ENCODE measurements around the gene ADAMTSL5.

ADAMTSL5 gene

DNA sequence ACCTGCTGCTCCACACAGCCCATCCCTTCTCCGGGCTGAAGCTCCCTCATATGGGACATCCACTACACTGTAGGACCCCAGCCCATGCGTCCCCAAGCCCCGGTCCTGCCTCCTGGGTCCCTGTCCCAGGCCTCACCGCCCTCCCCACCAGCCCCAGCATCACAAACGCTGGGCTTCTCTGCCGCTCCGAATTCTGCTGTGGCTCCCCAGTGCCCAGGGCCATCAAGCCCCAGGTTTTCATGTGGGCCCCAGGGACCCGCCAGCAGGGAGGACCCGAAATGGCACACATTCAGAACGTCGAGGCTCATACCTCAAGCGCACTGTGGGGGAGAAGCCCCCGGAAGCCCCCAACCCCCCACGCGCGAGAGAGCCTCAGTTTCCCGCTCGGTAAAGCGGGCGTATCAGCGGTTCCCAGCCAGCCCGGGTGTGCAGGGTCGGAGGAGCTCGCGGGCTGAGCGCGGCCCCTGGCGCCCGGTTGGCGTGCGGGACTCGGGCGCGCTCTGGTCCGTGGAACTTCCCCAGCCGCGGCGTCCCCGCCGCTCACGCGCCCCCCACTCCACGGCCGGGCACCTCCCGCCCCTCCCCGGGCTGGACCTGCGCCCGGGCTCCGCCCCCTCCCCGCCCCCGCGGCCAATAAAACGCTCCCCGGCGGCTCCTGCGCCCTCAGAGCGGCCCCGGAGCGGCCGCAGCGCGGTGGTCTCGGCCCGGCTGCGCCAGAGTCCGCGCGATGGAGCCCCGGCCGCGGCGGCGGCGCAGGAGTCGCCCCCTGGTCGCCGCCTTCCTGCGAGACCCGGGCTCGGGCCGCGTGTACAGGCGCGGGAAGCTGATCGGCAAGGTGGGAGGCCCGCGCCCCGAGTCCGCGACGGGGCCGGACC is 10.8 kb upstream of the ADAMTSL5 start, which contains the start of gene PLK5:
TSS of gene PLK5 (plus strand) at position 666 of the 875 bp plus-strand sequence. CDS start 2,920 bp downstream, outside the sequence.
- H4K20me1 ChIP-seq (ENCODE audit: insufficient read depth, low read length) = no peaks in the 10 kb centered on the region
- peaks cover 8% of the 10 kb centered on the region; the same call in 1 of the 2 replicates for H3K4me1 ChIP-seq (ENCODE audit: low read length)
- H3K4me3 ChIP-seq (ENCODE audit: low read length) = no peak within 1 kb of the TSS
- no peak within 1 kb of the TSS for H3K9ac ChIP-seq (ENCODE audit: low read length)
- no peaks in the 10 kb centered on the region for H3K79me2 ChIP-seq (ENCODE audit: low read length)
- H3K36me3 ChIP-seq (replicated peaks; ENCODE audit: insufficient read depth, low read length) = no peaks in the 10 kb centered on the region
- no peaks in the 10 kb centered on the region for H3K9me2 ChIP-seq (replicated peaks; ENCODE audit: insufficient read depth, low read length)
- no peak for DNase-seq
- no peaks in the 10 kb centered on the region for H3F3A ChIP-seq (ENCODE audit: insufficient read depth, low read length)
- no peaks in the 10 kb centered on the region for H3K9me3 ChIP-seq (replicated peaks; ENCODE audit: insufficient read depth, low read length)
- H2AFZ ChIP-seq (ENCODE audit: low read length) = no peak within 1 kb of the TSS
- H3K4me2 ChIP-seq (ENCODE audit: low read depth, low read length) = no peak within 1 kb of the TSS
- peaks cover 86% of the 10 kb centered on the region for H3K27me3 ChIP-seq (replicated peaks; ENCODE audit: insufficient read depth, low read length)
- TF ChIP-seq EZH2phosphoT487 (IDR thresholded peaks at IDR 0.05; ENCODE audit: low read length) (no peak), EZH2 (optimal IDR thresholded peaks at IDR 0.05; ENCODE audit: low read depth, low read length) (no peak), CTCF (IDR thresholded peaks at IDR 0.05; ENCODE audit: low read length) (no peak)
- H3K27ac ChIP-seq (ENCODE audit: low read length) = no peak within 1 kb of the TSS

DNA sequence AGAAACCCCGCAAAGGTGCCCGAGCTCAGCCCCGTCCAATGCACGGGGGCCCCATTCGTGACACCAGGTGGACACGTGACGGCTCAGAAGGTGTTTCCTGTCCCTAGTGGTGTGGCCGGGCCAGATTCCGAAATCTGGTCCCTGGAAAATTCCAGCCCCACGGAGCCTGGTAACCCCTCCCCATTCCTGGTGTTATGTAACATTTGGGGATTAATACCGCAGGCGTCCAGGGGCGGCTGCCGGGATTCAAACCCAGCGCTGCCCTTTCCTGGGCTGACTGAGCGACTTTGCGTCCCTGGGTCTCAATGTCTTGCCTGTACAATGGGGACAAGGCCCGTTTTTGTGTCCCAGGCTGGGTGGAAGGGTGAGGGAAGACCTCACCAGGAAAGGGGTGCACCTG is 10.0 kb upstream of the ADAMTSL5 start:
- no peak overlapping the region for H3K27ac ChIP-seq (ENCODE audit: low read length)
- peaks cover 8% of the 10 kb centered on the region; the same call in 1 of the 2 replicates for H3K4me1 ChIP-seq (ENCODE audit: low read length)
- TF ChIP-seq EZH2 (optimal IDR thresholded peaks at IDR 0.05; ENCODE audit: low read depth, low read length) (no peak), EZH2phosphoT487 (IDR thresholded peaks at IDR 0.05; ENCODE audit: low read length) (no peak), CTCF (IDR thresholded peaks at IDR 0.05; ENCODE audit: low read length) (no peak)
- H3F3A ChIP-seq (ENCODE audit: insufficient read depth, low read length) = no peaks in the 10 kb centered on the region
- DNase-seq = no peak
- H3K9ac ChIP-seq (ENCODE audit: low read length) = no peak overlapping the region
- no peak overlapping the region for H2AFZ ChIP-seq (ENCODE audit: low read length)
- H3K36me3 ChIP-seq (replicated peaks; ENCODE audit: insufficient read depth, low read length) = no peaks in the 10 kb centered on the region
- no peaks in the 10 kb centered on the region for H3K9me3 ChIP-seq (replicated peaks; ENCODE audit: insufficient read depth, low read length)
- peaks cover 87% of the 10 kb centered on the region for H3K27me3 ChIP-seq (replicated peaks; ENCODE audit: insufficient read depth, low read length)
- H3K79me2 ChIP-seq (ENCODE audit: low read length) = no peaks in the 10 kb centered on the region
- no peak overlapping the region for H3K4me3 ChIP-seq (ENCODE audit: low read length)
- no peaks in the 10 kb centered on the region for H4K20me1 ChIP-seq (ENCODE audit: insufficient read depth, low read length)
- H3K4me2 ChIP-seq (ENCODE audit: low read depth, low read length) = no peak overlapping the region
- no peaks in the 10 kb centered on the region for H3K9me2 ChIP-seq (replicated peaks; ENCODE audit: insufficient read depth, low read length)

DNA sequence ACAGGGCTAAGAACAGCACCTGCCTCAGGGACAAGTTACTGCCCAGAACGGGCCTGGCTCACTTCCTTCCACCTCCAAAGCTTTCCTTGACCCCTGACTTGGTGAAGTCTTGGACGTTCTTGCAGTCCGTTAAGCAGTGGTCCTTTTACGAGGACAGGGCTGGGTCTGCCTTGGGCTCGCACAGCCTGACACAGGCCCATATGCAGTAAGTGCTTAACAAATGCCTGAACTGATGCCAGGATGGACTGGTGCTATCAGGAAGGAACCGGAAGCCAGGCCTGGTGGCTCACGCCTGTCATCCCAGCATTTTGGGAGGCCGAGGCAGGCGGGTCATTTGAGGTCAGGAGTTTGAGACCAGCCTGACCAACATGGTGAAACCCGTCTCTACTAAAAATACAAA is 9.2 kb upstream of the ADAMTSL5 start:
- TF ChIP-seq EZH2phosphoT487 (IDR thresholded peaks at IDR 0.05; ENCODE audit: low read length) = no peak
- TF ChIP-seq EZH2 (optimal IDR thresholded peaks at IDR 0.05; ENCODE audit: low read depth, low read length) = no peak
- TF ChIP-seq CTCF (IDR thresholded peaks at IDR 0.05; ENCODE audit: low read length) = no peak
- Histone ChIP-seq H3F3A (ENCODE audit: insufficient read depth, low read length) (no peaks in the 10 kb centered on the region), H4K20me1 (ENCODE audit: insufficient read depth, low read length) (no peaks in the 10 kb centered on the region), H3K79me2 (ENCODE audit: low read length) (no peaks in the 10 kb centered on the region), H3K4me2 (ENCODE audit: low read depth, low read length) (no peak overlapping the region), H3K36me3 (replicated peaks; ENCODE audit: insufficient read depth, low read length) (no peaks in the 10 kb centered on the region), H2AFZ (ENCODE audit: low read length) (no peak overlapping the region), H3K4me1 (ENCODE audit: low read length) (peaks cover 8% of the 10 kb centered on the region; the same call in 1 of the 2 replicates), H3K9ac (ENCODE audit: low read length) (no peak overlapping the region), H3K9me3 (replicated peaks; ENCODE audit: insufficient read depth, low read length) (no peaks in the 10 kb centered on the region), H3K9me2 (replicated peaks; ENCODE audit: insufficient read depth, low read length) (no peaks in the 10 kb centered on the region), H3K4me3 (ENCODE audit: low read length) (no peak overlapping the region), H3K27me3 (replicated peaks; ENCODE audit: insufficient read depth, low read length) (peaks cover 82% of the 10 kb centered on the region), H3K27ac (ENCODE audit: low read length) (no peak overlapping the region)
- DNase-seq = no peak

All from MM.1S (cell line).